Lower lobe of right lung (tissue), 2 donors: ENCODE measurements around the gene ANK3. TPM values are rescaled to one million over a fixed set of nuclear protein-coding genes. Genes with fewer than 3 reads are reported as not detected.

Experiments
- ATAC-seq, 2 donors: fragments of 200-7000 bp; cut with Tn5 transposase; one replicate each; pipeline ENCODE4 v1.9.1; 2020 to 2022; ENCODE audit warnings: mild to moderate bottlenecking in 2 of 2, moderate library complexity in 2 of 2
- DNase-seq: peaks from one replicate; pipeline ENCODE4 v3.0.0-alpha.2; 2020
- H3K27ac ChIP-seq: fragments of 200-600 bp; one replicate; pipeline ENCODE4 v1.8.0; 2022
- H3K27me3 ChIP-seq: fragments of 200-600 bp; one replicate; pipeline ENCODE4 v1.8.0; 2022; ENCODE audit warnings: low read depth
- H3K36me3 ChIP-seq: fragments of 200-600 bp; one replicate; pipeline ENCODE4 v1.8.0; 2022; ENCODE audit warnings: mild to moderate bottlenecking
- H3K4me1 ChIP-seq: fragments of 200-600 bp; one replicate; pipeline ENCODE4 v1.8.0; 2022
- H3K4me3 ChIP-seq: fragments of 200-600 bp; one replicate; pipeline ENCODE4 v1.8.0; 2022; ENCODE audit warnings: mild to moderate bottlenecking
- H3K9me3 ChIP-seq: fragments of 200-600 bp; one replicate; pipeline ENCODE4 v1.8.0; 2022
- intact Hi-C: fragments of 100-400 bp; cut with DNase I; formaldehyde crosslinking; loops from one replicate; pipeline ENCODE4 v1.11.0; 2022
- total RNA-seq: library from RNA; stranded (reverse); fragmentation: NEBNext Ultra II Directional; extraction: Animal tissue kit (Norgen Biotek cat#: 25700); gene quantifications from one replicate; pipeline ENCODE4 v1.2.1, GENCODE V29; 2021
- TF ChIP-seq, protein P1 (sequence below): fragments of 200-600 bp; IDR thresholded peaks from one replicate; pipeline ENCODE4 v1.8.0; 2022; ENCODE audit warnings: antibody characterized with exemption, mild to moderate bottlenecking
- donor health status: DM: no; HTN: yes; CAD: no; lungs with severe emphysema.

The ANK3 gene
- total RNA-seq, 1 donor from 2014 or later = 75.9 TPM

DNA sequence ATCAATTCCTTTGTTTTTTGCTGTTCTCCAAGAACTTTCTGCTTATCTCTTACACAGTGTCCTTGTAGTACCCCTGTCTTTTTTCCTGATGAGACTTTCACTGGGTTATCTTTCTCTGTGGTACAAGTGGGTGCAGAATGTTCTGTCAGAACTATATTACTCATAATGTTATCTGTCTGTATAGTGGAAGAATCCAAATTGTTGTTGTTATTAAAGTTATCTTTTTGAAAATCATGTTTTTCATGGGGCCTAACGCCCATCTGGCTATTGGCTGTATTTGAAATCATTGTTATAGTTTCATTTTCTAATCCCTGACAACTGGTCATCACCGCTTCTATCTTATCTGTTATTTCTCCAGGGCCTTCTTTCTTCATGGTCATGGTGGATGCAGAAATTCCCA, 320.4 kb downstream of the ANK3 start:
- intact Hi-C loops = no loop called here
- ATAC-seq (no peak), DNase-seq (no peak)
- TF ChIP-seq, protein P1, sequence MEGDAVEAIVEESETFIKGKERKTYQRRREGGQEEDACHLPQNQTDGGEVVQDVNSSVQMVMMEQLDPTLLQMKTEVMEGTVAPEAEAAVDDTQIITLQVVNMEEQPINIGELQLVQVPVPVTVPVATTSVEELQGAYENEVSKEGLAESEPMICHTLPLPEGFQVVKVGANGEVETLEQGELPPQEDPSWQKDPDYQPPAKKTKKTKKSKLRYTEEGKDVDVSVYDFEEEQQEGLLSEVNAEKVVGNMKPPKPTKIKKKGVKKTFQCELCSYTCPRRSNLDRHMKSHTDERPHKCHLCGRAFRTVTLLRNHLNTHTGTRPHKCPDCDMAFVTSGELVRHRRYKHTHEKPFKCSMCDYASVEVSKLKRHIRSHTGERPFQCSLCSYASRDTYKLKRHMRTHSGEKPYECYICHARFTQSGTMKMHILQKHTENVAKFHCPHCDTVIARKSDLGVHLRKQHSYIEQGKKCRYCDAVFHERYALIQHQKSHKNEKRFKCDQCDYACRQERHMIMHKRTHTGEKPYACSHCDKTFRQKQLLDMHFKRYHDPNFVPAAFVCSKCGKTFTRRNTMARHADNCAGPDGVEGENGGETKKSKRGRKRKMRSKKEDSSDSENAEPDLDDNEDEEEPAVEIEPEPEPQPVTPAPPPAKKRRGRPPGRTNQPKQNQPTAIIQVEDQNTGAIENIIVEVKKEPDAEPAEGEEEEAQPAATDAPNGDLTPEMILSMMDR = no peak
- H3K4me1 ChIP-seq = no peaks in the 10 kb centered on the region
- H3K9me3 ChIP-seq = no peaks in the 10 kb centered on the region
- H3K27me3 ChIP-seq = no peaks in the 10 kb centered on the region
- H3K36me3 ChIP-seq = no peaks in the 10 kb centered on the region
- H3K4me3 ChIP-seq = no peak overlapping the region
- no peak overlapping the region for H3K27ac ChIP-seq

DNA sequence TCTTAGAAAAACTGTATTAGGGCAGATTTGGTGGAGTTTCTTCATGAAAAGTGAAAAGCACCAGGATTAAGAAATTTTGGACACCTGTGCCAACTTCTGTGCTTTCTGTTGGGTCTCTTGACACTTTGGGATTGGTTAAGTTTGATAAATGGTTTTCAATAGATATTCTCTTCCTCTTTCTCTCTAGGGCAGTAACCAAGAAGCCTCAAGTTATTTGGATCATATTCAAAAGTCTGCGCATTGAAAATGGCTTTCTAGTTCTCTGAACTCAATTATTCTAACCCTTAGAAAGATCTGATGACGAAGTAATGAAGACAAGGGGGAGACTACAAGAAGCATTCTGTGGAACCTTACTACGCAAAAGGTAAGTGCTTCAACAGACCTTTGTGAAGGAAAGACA, 339.3 kb downstream of the ANK3 start:
- TF ChIP-seq, protein P1 = no peak
- ATAC-seq = no peak
- no peaks in the 10 kb centered on the region for H3K4me1 ChIP-seq
- no peaks in the 10 kb centered on the region for H3K36me3 ChIP-seq
- no peak overlapping the region for H3K27ac ChIP-seq
- H3K9me3 ChIP-seq = no peaks in the 10 kb centered on the region
- DNase-seq = no peak
- no peak overlapping the region for H3K4me3 ChIP-seq
- H3K27me3 ChIP-seq = no peaks in the 10 kb centered on the region
- intact Hi-C loops = no loop called here

DNA sequence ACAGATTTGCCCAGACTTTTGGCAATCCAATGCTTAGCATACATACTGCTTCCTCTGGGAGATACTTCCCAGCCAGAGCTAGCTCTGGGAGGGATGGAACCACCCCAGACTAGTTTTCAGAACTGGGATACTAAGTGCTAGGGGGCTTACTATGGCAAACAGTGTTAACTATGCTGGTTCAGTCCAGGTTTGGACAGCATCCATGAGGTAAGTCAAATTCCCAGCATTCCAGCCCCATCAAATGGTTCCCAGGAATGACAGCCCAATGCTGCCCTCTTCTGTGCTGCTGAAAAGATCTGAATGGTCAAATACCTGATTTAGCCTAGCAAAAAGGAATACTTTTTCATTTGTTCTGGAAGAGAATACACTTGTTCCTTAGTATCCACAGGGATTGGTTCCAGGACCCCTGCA, 341.6 kb downstream of the ANK3 start:
- ATAC-seq = peak in 1 of 2 donors; percentile 57
- Histone ChIP-seq H3K9me3 (no peaks in the 10 kb centered on the region), H3K4me1 (peaks cover 10% of the 10 kb centered on the region), H3K27ac (no peak overlapping the region), H3K4me3 (no peak overlapping the region), H3K27me3 (no peaks in the 10 kb centered on the region), H3K36me3 (no peaks in the 10 kb centered on the region)
- TF ChIP-seq, protein P1 = peak; percentile 20
- no peak for DNase-seq
- intact Hi-C loops = no loop called here

DNA sequence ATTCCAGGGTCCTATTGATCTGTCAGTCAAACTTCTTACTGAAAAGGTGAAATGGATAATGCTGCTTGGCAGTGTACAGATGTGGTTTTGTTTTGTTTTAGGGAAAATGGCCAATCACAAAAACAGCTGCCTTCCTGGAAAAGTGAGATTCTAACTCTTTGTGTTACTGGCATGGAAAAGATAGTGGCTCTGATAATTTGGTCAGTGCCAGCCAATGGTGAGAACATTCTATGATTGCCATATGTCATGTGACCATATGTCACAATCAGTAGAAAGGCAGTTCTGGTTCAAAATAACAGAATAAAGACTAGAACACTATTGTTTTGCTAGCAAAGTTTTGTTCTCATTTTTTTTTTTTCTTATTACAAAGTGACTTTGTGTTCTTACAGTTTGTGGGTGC, 344.1 kb downstream of the ANK3 start:
- DNase-seq = no peak
- no peaks in the 10 kb centered on the region for H3K9me3 ChIP-seq
- intact Hi-C loops = no loop called here
- no peaks in the 10 kb centered on the region for H3K27me3 ChIP-seq
- no peak overlapping the region for H3K4me3 ChIP-seq
- peaks cover 29% of the 10 kb centered on the region for H3K4me1 ChIP-seq
- no peak overlapping the region for H3K27ac ChIP-seq
- no peaks in the 10 kb centered on the region for H3K36me3 ChIP-seq
- TF ChIP-seq, protein P1 = no peak
- ATAC-seq = no peak

DNA sequence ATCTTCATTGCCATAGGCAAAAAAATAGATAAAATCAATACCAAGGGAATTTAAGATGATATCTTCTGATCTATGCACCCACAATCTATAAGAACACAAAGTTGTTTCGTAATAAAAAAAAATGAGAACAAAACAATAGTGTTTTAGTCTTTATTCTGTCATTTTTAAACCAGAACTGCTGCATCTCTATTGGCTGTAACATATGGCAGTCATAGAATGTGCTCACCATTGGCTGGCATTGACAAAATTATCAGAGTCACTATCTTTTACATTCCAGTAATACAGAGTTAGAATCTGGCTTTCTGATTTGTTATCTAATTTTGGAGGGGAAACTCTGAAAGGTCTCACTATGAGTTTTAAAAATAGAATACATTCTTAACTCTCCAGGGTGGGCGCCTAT, 344.7 kb downstream of the ANK3 start:
- Histone ChIP-seq H3K27me3 (no peaks in the 10 kb centered on the region), H3K9me3 (no peaks in the 10 kb centered on the region), H3K36me3 (no peaks in the 10 kb centered on the region), H3K4me1 (peaks cover 35% of the 10 kb centered on the region), H3K27ac (no peak overlapping the region), H3K4me3 (no peak overlapping the region)
- TF ChIP-seq, protein P1 = no peak
- intact Hi-C loops = no loop called here
- DNase-seq (no peak), ATAC-seq (no peak)

DNA sequence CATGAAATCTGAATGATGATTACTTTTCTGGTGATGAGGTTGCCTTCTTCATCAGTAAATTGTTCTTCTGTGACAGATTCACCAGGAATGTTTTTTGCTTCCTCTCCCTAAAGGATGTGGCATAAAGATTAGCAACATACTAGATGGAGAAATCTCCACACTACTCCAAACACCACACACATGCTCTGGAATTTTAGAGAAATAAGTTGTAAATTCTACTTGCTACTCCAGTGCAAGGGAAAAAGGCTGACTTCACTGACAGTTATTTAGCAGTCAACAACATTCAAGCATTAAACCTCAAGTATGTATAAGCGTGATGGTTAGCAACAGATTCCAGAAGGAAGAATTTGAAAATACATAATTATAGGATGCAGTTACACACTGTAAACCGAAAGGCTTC, 345.4 kb downstream of the ANK3 start:
- no peak overlapping the region for H3K4me3 ChIP-seq
- intact Hi-C loops = no loop called here
- H3K9me3 ChIP-seq = no peaks in the 10 kb centered on the region
- TF ChIP-seq, protein P1 = no peak
- H3K27ac ChIP-seq = no peak overlapping the region
- DNase-seq (no peak), ATAC-seq (no peak)
- H3K4me1 ChIP-seq = peaks cover 36% of the 10 kb centered on the region
- H3K36me3 ChIP-seq = no peaks in the 10 kb centered on the region
- no peaks in the 10 kb centered on the region for H3K27me3 ChIP-seq
